ENCODE results near the gene NLGN2.
A peak's percentile ranks its signal among the peaks of the same experiment; 100 is the strongest.

The NLGN2 gene

DNA sequence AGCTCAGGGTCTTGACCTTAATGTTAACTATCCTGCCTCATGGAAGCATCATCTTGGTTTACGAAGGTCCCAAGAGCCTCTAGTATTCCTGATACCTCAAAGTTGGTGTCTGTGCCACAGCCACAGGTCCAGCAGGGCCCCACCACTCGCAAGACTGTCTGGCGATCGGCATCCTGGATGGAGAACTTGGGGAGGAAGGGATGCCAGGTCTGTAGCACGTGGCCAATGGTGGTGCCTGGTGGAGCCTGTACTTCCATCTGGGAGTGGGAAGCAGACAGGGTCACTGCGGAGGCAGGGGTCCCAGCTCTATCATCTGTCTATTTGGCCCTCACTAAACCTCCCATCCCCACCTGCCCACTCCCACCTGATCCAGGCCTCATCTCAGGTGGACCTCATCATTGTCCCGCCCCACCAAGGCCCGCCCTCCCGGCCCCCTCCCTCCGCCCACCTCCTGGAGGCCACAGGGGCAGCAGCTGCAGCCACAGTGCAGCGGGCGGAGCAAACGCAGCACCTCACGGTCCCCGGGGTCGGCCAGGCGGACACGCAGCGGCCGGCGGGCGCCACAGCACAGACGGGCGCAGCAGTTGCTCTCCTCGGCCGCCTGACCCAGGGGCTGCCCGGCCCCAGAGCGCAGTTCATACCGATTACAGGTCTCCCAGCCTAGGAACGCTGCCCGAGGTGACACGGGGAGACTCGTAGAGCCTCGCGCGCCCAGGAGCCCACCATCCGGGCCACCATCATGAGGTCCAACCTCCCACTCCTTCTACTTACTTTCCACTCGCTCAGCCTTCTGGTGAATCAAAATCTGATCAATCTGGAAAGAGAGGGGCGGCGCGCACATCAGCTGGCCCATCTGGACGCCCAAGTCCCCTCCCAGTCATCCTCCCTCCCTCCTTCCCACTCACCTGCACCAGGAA is 14.7 kb upstream of the NLGN2 start:
- DNase-seq (ENCODE audit: low read depth): no peak

DNA sequence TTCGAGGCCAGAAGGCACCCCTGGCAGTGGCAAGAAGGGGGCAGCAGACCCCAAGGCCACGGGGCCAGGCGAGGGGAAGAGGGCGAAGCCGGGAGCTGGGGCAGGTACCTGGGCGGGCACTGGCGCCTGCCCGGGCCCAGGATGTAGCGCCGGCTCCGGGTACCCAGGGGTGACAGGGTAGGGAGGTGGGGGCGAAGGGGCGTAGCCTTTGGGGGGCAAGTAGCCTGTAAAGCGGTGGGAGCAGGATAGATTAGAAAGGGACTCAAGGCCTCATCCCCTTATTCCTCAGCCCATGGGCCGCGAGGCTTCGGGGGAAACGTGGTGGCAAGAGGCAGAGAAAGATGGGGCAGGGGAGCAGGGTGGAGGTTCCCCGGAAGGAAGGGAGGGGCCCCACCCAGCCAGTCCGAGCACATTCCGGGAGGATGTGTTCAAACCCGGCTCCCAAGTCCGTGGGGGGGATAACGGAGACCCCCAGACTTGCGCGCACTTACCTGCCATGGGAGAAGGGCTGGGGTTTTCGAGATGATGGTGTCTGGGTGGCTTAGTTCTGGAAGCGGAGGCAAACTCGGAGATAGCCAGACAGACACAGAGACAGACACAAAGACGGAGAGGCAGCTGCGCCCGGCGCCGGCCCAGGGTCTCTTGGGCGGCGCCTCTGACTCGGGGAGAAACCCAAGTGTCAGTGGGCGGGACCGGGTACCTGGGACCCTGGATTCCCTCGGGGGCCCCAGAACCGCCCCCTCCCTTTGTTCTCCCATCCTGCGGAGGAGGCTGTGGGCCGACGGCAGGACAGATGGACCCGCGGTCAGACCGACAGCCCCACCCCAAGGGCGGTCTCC is 13.8 kb upstream of the NLGN2 start:
- peak; percentile 53 for DNase-seq (ENCODE audit: low read depth)

DNA sequence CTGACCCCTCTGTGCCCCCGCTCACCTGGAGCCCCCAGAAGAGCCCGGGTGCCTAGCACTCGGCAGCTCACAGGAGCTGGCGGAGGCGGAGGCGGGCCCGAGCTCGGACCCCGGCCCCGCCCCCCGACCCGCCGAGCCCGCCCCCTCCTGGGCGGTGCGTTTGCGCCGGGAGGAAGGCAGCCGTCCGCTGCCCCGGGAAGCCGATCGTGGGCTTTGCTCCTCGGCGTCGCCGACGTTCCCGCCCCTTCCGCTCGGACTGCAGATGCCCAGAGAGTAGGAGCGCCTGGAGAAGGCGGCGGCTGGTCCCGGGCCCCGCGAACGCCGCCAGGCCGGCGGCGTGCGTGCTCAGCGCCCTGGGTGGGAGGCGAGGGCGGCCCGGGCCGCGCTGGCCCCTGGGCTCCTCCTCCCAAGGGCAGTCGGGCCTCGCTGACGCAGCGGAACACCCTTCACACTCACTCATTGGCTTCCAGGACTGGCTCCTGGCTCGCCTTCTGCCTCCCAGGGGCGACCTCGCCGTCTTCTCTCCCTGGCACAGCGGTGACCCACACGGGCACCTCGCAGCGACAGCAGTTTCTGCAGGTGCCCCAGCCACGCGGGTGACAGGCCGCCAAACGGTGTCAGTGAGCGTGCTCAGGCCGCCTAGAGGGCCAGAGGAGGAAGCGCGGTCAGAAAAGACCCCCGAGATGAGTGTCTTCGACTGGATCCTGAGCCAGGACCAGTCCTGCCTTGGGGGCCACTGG is 13.0 kb upstream of the NLGN2 start, which contains the start of gene PLSCR3:
Gene PLSCR3 (minus strand): TSS at position 74 of the 740 bp plus-strand sequence. CDS start 415 bp downstream, outside the sequence.
- peak; percentile 76 for DNase-seq (ENCODE audit: low read depth)

DNA sequence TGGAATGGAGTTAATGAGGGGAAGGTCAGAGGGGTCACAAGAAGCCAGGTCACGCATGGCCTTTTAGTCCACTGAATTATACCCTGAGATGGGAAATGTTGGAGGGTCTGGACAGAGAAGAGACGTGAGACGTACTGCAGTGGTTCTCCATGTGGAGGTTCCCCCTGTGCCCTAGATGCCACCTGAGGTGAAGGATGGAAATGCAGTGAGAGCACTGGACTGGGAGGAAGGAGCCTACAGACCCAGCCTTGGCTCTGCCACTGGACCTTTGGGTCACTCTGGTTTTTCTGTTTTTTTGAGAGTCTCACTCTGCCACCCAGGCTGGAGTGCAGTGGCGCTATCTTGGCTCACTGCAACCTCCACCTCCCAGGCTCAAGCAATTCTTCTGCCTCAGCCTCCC is 11.5 kb upstream of the NLGN2 start:
- no peak for DNase-seq (ENCODE audit: low read depth)

DNA sequence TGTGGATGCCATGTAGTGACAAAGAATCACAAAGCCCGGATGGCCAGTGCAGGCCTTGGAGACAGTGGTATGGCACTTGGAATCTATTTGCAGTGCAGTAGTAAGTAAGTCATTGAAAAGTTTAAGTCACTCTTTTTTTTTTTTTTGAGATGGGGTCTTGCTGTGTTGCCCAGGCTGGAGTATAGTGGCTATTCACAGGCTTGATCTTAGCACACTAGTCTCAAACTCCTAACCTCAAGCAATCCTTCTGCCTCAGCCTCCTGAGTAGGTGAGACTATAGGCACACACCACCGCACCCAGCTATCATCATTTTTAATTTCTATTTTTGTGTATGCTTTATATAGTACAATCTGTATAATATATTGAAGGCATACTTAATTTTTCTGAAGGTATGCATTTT is 9.0 kb upstream of the NLGN2 start:
- DNase-seq (ENCODE audit: low read depth): no peak

DNA sequence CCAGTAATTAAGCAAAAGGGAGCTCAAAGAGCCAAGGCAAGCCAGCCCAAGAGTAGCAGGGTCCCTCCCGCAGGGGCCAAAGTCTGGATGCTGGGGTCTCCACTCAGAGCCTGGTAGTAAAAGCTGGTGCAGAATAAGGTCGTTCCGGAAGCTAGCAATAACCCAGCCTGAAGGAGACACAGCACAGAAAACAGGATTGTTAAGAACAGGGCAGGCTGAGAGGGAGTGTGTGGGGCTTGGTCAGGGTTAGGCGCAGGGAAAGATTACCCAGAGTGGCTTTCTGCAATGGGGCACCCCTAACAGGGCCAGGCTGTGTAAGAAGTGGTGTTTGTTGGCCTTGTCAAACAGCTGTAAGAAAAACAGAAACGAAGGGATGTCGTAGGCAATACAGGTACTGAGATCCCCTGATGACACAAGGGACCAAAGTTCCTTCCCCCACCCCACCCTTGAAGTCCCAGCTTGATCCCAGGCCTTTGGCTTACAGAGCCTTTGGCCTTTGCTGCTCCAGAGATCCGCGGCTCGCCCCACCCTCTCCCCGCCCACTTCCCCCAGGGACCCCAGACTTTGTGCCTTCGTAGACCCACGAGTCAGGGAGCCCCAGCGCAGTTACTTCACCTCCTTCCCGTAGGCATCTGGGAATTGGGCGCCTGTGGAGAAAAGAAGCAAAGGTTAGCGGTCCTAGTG is 4.5 kb upstream of the NLGN2 start:
- DNase-seq (ENCODE audit: low read depth): no peak

DNA sequence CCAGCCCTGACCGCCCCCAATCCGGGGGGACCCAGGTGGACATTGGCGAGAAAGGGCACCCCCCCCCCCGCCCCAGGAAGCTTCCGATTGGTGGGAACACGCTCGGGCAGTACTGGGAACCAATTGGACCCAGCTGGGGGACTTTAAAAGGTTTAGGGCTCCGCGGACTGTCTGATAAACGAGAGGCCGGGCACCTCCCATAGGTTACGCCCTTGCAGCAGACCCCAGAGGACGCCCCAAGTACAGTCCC is 4.0 kb upstream of the NLGN2 start:
- DNase-seq (ENCODE audit: low read depth): no peak

DNA sequence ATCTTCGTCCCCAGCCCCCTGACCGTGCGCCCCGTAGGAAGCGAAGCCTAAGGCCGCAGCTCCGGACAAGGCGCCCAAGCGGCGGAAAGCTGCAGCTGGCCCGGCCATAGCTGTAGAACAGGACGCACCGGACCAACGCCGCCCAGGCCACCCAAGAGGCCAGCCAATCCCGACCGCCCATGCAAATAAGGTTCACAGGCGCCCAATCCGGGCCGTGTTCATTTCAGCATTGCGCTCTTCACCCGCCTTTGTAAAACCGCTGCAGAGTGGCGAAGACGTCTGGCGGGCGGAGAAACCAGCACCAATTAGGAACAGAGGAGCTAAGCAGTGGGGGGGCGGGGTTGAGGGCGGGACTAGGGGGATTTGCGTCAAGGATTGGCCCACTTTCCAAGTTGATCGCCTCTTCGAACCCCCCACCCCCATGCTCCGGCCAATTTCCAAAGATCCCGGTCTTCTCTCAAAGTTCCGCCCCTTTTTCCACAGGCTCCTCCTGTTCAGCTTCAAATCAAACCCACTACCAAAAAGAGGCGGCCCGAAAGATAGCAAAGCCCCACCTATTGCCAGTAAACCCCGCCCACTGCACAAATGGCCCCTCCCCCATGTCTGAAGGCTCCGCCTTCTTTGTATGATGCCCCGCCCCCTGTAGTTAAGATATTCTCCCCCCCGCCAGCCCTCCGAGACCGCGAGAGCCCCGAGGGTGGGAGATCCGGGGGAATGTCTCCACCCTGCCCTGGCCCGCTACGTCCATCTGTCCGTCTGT is 3.5 kb upstream of the NLGN2 start, which contains the start of gene TMEM256:
Gene TMEM256 (minus strand): TSS at position 121 of the 760 bp plus-strand sequence. CDS start 13 bp downstream, at position 108.
- DNase-seq (ENCODE audit: low read depth): peak; percentile 89

DNA sequence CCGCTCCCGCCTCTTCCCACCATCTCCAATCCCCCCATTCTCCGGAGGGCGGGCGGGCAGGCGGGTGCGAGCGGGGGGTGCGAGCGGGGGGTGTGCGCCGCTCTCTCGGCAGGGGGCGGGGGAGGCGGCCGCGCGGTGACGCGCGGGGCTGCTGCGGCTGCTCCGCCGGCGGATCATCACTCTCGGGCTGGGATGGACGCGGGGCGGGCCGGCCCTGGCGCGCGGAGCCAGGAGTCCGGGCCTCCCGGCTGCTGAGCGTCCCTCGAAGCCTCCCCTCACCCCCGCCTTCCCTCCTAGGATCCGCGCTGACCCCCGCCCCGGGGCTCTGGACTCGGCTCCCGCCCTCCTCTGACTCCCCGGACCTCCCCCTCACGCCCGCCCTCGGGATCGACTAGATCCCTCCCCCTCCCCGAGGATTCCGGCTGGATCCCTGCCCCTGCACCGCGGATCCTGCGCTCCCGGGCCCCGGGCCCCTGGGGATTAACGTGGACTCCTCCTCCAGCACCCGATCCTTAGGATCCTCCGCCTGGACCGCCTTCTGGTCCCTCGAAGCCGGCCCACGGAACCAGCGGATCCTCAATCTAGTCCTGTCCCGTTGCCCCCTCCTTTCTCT is 2.8 kb upstream of the NLGN2 start:
- DNase-seq (ENCODE audit: low read depth): no peak

DNA sequence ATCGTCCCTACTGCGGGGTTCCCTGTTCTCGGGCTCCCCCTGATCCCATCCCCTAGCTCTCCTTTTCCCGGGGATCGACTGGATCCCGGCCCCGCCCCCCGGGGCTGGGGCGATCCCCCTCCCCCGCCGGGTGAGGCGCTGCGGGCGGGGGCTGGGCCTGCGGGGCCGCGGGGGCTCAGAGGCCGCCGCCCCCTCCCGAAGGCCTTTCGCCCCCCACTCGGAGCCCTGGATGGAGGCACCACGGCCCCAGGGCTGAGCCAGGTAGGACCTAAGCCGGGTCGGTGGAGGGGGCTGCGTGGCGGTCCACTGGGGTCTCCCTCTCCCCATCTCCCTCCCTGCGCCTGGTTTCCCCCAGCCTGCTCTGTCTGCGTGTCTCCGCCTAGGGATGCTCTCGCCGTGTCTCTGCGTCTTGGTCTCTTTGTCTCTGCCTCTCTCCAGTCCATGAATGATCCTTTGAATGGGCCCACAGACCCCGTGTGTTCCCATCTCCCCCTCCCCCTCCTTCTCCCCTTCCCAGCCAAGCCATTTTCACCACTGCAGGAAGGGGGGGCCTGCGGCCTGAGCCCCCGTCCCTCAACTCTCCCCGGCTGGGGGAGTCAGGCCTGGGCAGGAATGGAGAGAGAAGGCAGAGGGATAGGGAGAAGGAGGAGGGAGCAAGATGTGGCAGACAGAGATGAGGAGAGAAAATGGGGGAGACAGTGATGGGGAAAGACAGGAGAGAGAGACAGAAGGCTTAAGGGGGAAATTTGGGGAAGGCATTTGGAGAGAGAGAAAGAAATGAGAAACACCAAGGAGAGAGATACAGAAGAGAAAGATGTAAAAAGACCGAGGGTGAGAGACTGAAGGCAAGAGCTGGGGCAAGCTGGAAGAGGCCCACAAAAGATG is 2.1 kb upstream of the NLGN2 start:
- DNase-seq (ENCODE audit: low read depth): no peak

DNA sequence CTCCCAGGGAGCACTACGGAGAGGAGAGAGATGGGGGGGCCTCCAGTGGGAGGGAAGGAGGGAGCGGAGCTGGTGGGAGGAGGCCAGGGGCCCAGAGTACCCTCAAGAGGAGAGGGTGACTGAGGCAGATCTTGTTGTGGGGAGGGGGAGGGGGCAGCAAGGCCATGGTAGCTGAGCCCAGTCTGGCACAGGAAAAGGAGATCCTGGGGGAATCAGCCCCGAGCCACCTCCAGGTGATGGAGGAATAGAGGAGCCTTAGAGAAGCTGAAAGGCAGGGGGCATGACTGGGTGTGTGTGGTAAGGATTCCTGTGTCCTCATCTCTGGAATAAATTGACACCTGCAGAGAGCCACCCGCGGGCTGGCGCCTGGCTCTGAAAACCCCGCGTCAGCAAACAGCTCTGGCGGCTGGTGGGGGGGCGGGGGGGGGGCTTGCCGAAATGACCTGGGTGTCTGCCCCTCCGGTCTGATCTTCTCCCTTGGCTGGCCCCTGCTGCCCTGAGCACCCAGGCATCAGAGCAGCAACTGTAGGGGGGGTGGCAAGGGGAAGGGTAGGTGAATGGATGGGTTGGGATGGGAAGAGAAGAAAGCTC is 1.3 kb upstream of the NLGN2 start:
- no peak for DNase-seq (ENCODE audit: low read depth)

DNA sequence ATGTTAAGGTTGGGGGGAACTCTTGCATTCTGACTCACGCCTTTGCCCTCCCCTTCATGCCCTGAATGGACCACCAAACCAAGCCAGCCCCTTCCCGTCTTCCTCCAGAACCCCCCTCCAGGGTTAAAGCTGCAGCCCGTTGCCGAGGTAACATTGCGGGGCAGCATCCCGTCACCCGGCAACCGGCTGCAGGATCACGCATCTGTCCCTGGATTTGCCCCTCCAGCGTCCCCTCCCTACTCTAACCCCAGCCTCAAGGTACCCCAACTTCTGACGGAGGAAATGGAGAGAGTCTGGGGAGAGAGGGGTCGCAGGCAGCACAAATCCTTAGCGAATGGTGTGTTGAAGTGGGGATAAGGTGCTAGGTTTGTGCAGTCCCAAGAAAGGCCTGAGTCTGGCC is 563 bp upstream of the NLGN2 start:
- no peak for DNase-seq (ENCODE audit: low read depth)

DNA sequence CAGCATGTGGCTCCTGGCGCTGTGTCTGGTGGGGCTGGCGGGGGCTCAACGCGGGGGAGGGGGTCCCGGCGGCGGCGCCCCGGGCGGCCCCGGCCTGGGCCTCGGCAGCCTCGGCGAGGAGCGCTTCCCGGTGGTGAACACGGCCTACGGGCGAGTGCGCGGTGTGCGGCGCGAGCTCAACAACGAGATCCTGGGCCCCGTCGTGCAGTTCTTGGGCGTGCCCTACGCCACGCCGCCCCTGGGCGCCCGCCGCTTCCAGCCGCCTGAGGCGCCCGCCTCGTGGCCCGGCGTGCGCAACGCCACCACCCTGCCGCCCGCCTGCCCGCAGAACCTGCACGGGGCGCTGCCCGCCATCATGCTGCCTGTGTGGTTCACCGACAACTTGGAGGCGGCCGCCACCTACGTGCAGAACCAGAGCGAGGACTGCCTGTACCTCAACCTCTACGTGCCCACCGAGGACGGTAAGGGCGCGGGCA is 645 bp downstream of the NLGN2 start:
- DNase-seq (ENCODE audit: low read depth): no peak

DNA sequence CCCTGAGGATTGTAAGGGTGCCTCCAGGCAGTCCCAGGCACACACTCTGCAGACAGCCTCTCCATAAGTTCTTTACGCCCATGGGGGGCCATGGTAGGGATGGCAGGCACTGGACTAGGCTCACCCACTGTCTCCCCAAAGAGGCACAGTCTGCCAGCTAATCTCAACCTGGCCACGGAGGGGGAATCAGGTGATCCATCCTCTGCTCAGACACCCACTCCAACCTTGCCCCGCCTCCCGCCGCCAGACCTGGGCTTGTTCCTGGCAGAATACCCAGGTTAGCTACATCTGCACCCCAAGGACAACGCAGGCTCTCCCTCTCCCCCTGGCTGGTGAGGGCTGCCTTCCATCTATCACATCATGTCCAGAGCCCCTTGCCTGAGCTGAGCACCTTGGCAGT is 1.2 kb downstream of the NLGN2 start:
- no peak for DNase-seq (ENCODE audit: low read depth)

DNA sequence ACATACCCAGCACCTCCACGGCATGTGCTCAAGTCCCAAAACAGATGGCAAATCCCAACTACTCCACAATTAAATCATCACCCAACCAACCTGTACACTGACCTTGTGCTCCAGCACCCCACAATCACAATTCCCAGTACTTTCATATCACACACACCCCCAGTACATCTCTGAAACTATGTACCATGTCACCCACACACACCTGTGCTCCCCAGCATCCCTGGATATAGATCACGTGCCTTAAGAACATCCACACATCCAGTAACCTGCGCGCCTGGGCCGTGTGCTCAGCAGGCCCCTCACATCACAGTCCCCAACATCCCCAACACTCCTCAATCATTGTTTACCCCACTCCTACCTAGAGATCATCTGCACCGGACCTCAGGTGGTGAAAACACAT is 2.1 kb downstream of the NLGN2 start:
- DNase-seq (ENCODE audit: low read depth): no peak

DNA sequence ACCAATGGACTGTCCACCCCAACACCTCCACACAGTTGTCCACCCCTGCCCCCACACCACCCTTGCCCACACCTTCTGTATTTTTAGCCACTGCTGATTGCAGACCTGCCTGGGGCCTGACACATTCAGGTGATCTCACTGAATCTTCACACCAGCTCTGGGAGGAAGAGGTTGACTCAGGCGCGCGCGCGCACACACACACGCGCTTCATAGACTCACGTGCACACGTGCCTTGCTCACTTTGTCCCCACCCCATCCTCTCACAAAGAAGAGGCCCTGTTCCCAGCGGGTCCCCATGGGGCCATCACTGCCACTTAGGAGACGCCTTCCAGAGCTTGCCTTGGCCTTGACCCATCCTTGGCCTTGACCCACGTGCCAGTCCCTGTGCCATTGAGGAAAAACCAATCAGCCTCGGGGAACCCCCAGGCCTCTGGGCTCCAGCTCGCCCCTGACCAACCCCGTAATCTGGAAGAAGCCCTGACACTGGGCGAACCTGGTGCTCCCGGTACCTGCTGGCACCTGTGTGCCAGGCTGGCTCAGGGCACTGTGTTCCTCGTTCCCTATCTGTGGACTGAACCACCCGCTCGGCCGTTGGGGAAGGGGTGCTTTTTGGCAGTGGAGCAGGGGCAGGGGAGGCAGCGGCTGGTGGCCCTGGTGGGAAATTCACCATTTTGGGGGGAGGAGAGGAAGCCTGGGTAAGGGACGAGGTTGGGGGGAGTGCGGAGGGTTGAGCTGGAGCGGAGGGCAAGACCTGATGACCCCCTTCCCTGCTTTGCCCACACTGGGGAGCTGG is 3.2 kb downstream of the NLGN2 start:
- no peak for DNase-seq (ENCODE audit: low read depth)

DNA sequence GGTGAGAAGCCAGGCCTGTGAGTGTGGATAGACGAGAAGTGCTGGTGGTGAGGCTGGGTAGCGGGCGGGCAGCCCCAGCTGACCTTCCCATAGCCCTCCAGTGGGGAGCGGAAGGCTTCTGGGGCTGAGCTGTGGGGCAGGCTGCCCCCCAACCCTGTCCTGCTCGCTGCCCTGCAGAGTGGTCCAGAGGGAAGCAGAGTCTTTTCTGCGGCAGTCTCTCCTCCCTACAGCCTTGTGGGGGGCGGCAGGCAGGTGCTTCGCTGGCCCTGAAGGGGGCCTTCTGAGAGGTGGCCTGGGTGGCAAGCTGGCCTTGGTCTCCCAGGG is 3.7 kb downstream of the NLGN2 start:
- no peak for DNase-seq (ENCODE audit: low read depth)

DNA sequence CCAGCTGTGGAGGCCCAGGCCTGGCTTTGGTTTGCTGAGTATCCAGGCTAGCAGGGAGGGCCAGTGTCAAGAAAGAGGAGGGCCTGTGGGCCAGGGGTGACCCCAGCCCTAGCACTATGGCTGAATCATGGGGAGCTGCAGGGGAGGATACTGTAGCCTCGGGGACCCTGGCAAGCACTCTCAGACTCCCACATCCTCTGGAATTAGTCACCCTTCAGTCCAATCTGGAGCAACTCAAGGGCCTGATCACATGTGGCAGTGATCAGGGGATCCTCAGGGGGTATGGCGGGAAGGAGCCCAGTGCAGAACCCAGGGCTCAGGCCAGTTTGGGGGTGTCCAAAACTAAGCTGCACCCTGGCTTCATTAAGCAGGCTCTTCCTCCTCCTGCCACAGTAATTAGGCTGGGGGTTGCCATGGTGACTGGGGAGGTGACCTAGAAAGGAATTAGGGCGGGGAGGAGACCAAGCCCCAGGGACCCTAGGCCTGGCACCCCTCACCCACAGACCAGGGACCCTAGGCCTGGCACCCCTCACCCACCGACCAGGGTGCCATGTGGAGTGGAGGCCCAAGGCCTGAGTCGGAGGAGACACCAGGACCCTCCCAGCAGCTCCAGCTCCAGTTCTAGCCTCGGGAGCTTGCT is 5.8 kb downstream of the NLGN2 start:
- DNase-seq (ENCODE audit: low read depth): no peak
